OCI-LY7 (cell line): Measurements from ENCODE around the gene OMG.

Experiments
- CTCF ChIP-seq: fragments of 200-600 bp; sonication (generic); conservative IDR thresholded peaks from 2 replicates; pipeline ENCODE4 v1.5.1; 2014; ENCODE audit warnings: mild to moderate bottlenecking, antibody characterized with exemption, low read length, moderate library complexity, mixed read lengths
- EZH2phosphoT487 ChIP-seq: fragments of 200-600 bp; sonication (generic); IDR thresholded peaks from 2 replicates; pipeline ENCODE4 v1.6.1; 2018; ENCODE audit warnings: low read depth, borderline replicate concordance, mild to moderate bottlenecking, mixed run types, antibody characterized with exemption, low read length, moderate library complexity, mixed read lengths

GRCh38 chr17:31248986-31249834 is 47.8 kb downstream of the OMG start:
- no peak for TF ChIP-seq CTCF
- no peak for TF ChIP-seq EZH2phosphoT487
